Gastroesophageal sphincter (tissue), 3 donors: ENCODE measurements around the gene CSNK2B.

Experiments
- CTCF ChIP-seq, 4 experiments: fragments of 200-600 bp in 2 of 4; fragments of 450-650 bp in 2 of 4; sonication (generic) in 1 of 4; IDR thresholded peaks; one replicate each; pipeline ENCODE4 v1.5.1; 2017 to 2019; ENCODE audit warnings: antibody characterized with exemption in 4 of 4, mild to moderate bottlenecking in 2 of 4, moderate library complexity in 2 of 4
- EP300 ChIP-seq: sonication (generic); formaldehyde crosslinking; IDR thresholded peaks from one replicate; pipeline ENCODE4 v1.6.1; 2017; ENCODE audit warnings: antibody characterized with exemption, mild to moderate bottlenecking
- POLR2AphosphoS5 ChIP-seq: sonication (generic); formaldehyde crosslinking; IDR thresholded peaks from one replicate; pipeline ENCODE4 v1.6.1; 2017; ENCODE audit warnings: antibody characterized with exemption

DNA sequence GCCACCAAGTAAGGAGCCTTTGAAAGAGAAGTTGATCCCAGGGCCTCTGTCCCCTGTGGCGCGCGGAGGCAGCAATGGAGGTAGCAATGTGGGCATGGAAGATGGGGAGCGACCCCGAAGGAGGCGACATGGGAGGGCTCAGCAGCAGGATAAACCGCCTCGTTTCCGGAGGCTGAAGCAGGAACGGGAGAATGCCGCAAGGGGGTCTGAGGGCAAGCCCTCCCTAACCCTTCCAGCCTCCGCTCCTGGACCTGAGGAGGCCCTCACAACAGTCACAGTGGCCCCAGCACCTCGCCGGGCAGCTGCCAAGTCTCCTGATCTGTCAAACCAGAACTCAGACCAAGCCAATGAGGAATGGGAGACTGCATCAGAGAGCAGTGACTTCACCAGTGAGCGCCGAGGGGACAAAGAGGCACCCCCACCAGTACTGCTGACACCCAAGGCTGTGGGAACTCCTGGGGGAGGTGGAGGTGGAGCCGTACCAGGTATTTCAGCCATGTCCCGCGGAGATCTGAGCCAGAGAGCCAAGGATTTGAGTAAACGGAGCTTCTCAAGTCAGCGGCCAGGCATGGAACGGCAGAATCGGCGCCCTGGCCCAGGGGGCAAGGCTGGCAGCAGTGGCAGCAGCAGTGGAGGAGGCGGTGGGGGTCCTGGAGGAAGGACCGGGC, 33.5 kb upstream of the CSNK2B start:
- TF ChIP-seq CTCF (IDR thresholded peaks at IDR 0.05) (no peak), EP300 (no peak), POLR2AphosphoS5 (no peak)
